Left ventricle myocardium superior (tissue), 1 donor: Measurements from ENCODE around the gene SQSTM1. TPM values are rescaled to one million over a fixed set of nuclear protein-coding genes. Genes with fewer than 3 reads are reported as not detected.
"Not testable (repeated sequence)": the region's sequence is repeated elsewhere in the genome, so short reads cannot be mapped to it uniquely, and the experiment has no call there.

Experiments used
- ATAC-seq: fragments of 200-7000 bp; cut with Tn5 transposase; one replicate; pipeline ENCODE4 v1.9.1; 2020; ENCODE audit warnings: mild to moderate bottlenecking, moderate library complexity
- DNase-seq: peaks from one replicate; pipeline ENCODE4 v3.0.0-alpha.2; 2020
- intact Hi-C: fragments of 100-400 bp; cut with micrococcal nuclease; formaldehyde crosslinking; loops from one replicate; pipeline ENCODE4 v1.11.0; 2022
- total RNA-seq: library from RNA; stranded (reverse); fragmentation: NEBNext Ultra II Directional; extraction: Animal tissue kit (Norgen Biotek cat#: 25700); gene quantifications from one replicate; pipeline ENCODE4 v1.2.1, GENCODE V29; 2021
- donor health status: DM: no; HTN: yes; CAD: no; lungs with severe emphysema.

SQSTM1 gene
- total RNA-seq, 1 donor from 2014 or later: 434 TPM

- no peak for ATAC-seq
- intact Hi-C loops: no loop called here
These were observed 600 bp upstream of the SQSTM1 start for GRCh38 chr5:179820127-179820482.

GRCh38 chr5:179821298-179822058 lies 773 bp downstream of the SQSTM1 start:
- peak; percentile 97 for DNase-seq
- peak; percentile 75 for ATAC-seq
- intact Hi-C loops: no loop called here

More at GRCh38 chr5:179820127-179820482, 600 bp upstream of the SQSTM1 start:
- no peak for DNase-seq

- DNase-seq: no peak
- no peak for ATAC-seq
- intact Hi-C loops: no loop called here
These were observed 1.3 kb downstream of the SQSTM1 start for GRCh38 chr5:179822059-179822432.

GRCh38 chr5:179822444-179822990 lies 1.8 kb downstream of the SQSTM1 start:
- ATAC-seq: no peak
- intact Hi-C loops: no loop called here
- DNase-seq: no peak

- intact Hi-C loops: no loop called here
- no peak for ATAC-seq
- peak; percentile 29 for DNase-seq
These were observed 3.4 kb downstream of the SQSTM1 start for GRCh38 chr5:179823937-179824744.

GRCh38 chr5:179824745-179825112 lies 4.0 kb downstream of the SQSTM1 start:
- intact Hi-C loops: no loop called here
- ATAC-seq (no peak), DNase-seq (peak; percentile 5)

GRCh38 chr5:179825655-179826182 lies 5.0 kb downstream of the SQSTM1 start:
- DNase-seq (peak; percentile 26), ATAC-seq (no peak)
- intact Hi-C loops: no loop called here

- DNase-seq: peak; percentile 47
- intact Hi-C loops: no loop called here
- ATAC-seq: peak; percentile 22
These were observed 7.0 kb downstream of the SQSTM1 start for GRCh38 chr5:179827680-179828079.

- intact Hi-C loops: no loop called here
- no peak for ATAC-seq
- peak; percentile 7 for DNase-seq
These were observed 8.2 kb downstream of the SQSTM1 start for GRCh38 chr5:179828756-179829421.

- intact Hi-C loops: no loop called here
These were observed 9.2 kb downstream of the SQSTM1 start for GRCh38 chr5:179829732-179830435.

GRCh38 chr5:179830818-179831468 lies 10.2 kb downstream of the SQSTM1 start:
- intact Hi-C loops: no loop called here
- DNase-seq (no peak), ATAC-seq (no peak)

More at GRCh38 chr5:179829732-179830435, 9.2 kb downstream of the SQSTM1 start:
- ATAC-seq: no peak
- DNase-seq: peak; percentile 1

GRCh38 chr5:179832039-179832745 lies 11.5 kb downstream of the SQSTM1 start:
- no peak for ATAC-seq

GRCh38 chr5:179833056-179833708 lies 12.5 kb downstream of the SQSTM1 start:
- intact Hi-C loops: no loop called here
- DNase-seq: peak; percentile 30
- ATAC-seq: no peak

More at GRCh38 chr5:179832039-179832745, 11.5 kb downstream of the SQSTM1 start:
- no peak for DNase-seq
- intact Hi-C loops: no loop called here

- intact Hi-C loops: no loop called here
- ATAC-seq (no peak), DNase-seq (no peak)
These were observed 13.0 kb downstream of the SQSTM1 start for GRCh38 chr5:179833709-179834070.

- ATAC-seq (no peak), DNase-seq (no peak)
- intact Hi-C loops: no loop called here
These were observed 13.4 kb downstream of the SQSTM1 start for GRCh38 chr5:179834120-179834519.

GRCh38 chr5:179834871-179835270 lies 14.2 kb downstream of the SQSTM1 start:
- DNase-seq, ATAC-seq, intact Hi-C loops: not testable (repeated sequence)
